Forelimb muscle (tissue), 1 donor: ENCODE results near the gene AOPEP. TPM values are rescaled to one million over a fixed set of nuclear protein-coding genes. Genes with fewer than 3 reads are reported as not detected.
"Not testable (repeated sequence)": the region's sequence is repeated elsewhere in the genome, so short reads cannot be mapped to it uniquely, and the experiment has no call there.

Source experiments
- DNase-seq: peaks from one replicate; pipeline ENCODE4 v3.0.0-alpha.2; 2013; ENCODE audit warnings: low read depth
- polyA plus RNA-seq: library from polyadenylated mRNA; unstranded; fragments of 120-200 nt; gene quantifications from one replicate; pipeline ENCODE4 v1.2.1, GENCODE V29; 2013; ENCODE audit not compliant: insufficient read length

Gene AOPEP
- polyA plus RNA-seq, 1 donor = 43.0 TPM

DNA sequence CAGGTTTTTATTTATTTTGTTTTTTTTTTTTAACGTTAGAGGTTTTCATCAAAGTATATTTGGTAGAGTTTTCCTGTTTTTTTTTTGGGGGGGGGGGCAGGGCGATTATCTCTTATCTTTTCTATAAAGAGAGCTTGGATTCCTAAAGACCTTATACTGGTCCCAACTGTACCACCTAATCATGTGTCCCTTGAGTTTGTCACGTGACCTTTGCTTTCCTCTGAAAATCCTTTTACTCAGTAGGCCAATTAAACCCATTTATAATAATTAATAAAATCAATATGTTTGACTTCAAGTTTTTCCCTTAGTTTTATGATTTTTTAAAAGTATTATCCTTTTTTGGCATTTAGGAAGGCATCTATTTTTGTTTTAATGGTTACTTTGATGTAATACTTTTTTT lies 286.4 kb downstream of the AOPEP start:
- DNase-seq = no peak

DNA sequence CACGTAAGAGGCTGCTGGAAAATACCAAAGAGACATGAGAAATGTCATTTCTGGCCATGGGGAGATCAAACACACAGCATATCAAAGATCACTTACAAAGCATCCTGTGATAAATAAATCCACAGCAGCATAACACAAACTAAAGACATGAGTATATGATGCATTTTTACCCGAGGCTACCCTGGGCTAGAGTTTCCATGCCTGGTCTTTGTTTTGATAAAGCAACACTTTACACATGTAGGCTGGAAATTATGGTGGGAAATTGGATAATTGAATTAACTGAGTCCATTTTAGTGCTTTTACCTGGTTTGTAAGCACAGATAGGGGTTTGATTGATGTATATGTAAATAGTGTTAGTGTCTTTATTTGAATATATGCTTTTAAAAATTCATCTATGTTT lies 288.4 kb downstream of the AOPEP start:
- no peak for DNase-seq

GRCh38 chr9:95015569-95015968 lies 289.1 kb downstream of the AOPEP start:
- DNase-seq = no peak

GRCh38 chr9:95017062-95017461 lies 290.6 kb downstream of the AOPEP start:
- no peak for DNase-seq

GRCh38 chr9:95017661-95018060 lies 291.2 kb downstream of the AOPEP start:
- DNase-seq = no peak

DNA sequence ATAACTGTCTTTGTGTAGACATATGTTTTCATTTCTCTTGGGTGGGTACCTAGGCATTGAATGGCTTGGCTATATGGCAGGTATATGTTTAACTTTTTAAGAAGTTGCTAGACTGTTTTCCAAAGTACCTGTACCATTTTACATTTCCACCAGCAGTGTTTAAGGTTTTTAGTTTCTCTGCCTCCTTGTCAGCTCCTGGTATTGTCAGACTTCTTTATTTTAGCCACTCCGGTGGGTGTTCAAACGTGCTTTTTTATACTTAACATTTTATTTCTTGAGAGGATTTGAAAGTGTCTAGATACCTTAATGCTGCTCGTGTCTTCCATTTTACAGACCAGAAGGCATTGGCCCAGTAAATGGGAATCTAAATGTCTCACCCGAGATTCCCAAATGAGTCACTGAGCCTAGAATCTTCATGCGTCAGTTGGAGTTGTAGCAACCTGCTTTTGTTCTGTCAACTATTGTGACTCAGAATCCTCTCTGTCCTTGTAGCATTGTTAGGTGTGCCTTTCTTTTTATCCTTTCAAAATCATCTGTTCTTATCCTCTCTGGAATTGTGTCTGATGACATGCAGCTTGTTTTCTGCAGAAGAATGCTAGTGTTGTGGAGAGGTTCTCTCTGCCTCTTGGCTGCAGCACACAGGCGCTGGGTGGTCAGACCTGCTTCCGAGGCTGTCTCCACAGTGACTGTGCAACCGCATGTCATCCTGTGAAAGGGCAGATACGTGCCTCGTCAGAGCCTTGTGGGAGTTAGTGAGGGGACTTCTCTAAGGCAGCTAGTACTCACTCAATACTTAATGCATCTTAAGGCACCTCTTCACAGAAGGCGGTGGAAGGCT lies 291.8 kb downstream of the AOPEP start:
- no peak for DNase-seq

- not testable (repeated sequence) for DNase-seq
Observed at GRCh38 chr9:95020644-95021043, 294.1 kb downstream of the AOPEP start.

DNA sequence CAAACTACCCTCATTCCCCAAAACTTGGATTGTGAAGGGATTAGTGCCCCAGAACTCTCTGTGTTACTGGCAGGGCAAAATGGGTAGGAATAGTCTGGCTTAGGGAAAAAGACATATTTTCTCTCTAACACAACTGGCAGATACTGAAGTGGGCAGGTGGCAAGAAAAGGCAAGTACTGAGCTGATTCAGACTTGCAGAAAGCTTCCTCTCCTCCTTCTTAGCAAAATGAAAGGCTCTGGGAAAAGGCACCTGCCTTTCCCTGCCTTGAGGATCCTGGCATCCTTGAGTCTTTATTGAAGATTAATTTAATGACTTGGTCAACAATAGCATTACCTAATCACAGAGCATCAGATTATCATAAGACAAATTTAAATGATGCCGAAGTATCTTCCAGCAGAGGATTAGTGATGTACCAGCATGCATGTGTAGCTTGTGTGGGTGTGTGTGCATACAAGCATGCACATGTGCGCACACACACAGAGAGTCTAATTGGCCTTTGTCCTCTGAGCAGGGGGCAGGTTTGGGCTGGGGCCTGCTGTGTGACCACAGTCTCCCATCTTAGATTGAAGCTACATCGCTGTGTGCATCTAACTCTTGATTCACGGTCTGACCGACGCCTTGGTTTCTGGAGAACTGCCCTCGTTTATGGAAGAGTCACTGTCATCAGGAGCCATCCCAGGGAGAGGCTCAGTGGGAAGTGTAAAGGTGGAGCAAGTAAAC lies 294.8 kb downstream of the AOPEP start:
- DNase-seq = no peak

DNA sequence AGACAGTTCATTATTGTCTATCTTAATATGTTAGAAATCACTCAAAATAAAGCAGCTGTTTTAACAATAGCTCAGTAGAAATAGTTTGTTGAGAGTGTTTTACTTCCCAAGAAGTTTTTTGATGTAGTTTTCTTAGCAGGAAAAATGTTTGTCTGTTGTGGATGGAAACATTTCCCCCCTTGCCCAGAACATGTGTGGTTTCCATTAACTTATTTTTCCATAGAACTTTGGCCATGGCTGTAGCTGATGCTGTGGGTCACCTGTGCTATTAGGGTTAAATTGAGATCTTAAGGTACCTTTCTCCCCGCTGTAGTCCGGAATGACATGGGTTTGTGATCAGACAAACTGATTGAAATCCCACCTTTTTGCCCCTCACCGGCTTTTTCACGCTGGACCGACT lies 296.2 kb downstream of the AOPEP start:
- no peak for DNase-seq

DNA sequence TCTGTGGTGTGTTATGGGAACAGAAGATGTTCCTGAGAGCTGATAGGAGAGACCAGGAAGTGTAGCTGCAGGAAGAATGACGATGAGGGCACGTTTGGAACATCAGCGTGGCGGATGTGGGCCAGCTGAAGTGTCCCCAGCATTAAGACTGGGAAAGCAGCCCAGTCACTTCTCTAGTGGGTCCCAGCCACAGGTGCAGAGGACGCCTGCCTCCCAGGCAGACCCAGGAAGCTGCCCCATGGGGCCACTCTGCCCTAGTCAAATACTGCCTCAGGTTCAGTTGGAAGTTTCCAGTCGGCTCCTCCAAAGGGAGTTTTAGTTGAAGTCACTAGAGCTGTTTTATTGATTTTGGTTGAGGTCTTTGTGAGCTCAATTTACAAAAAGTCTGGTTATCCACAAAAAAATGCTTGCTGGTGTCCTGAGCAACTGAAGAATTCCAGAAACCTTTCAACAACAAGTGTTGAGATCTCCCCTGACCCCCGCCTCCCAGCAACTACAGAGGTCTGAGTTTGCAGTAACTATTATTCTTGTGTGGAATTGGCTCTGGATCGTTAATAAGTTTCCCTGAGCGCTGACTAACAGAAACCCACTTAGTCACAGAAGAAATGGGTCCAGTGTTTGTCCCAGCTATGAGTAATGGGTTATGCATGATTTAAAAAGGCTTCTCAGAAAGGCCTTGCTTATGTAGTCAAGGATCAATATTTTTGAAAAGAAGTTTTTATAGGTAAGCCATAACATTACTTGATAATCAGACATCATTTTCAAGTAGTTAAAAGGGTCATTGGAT lies 296.9 kb downstream of the AOPEP start:
- no peak for DNase-seq

- no peak for DNase-seq
Observed at GRCh38 chr9:95024097-95024671, 297.7 kb downstream of the AOPEP start.

- DNase-seq = no peak
Observed at GRCh38 chr9:95025213-95026147, 299.0 kb downstream of the AOPEP start.

GRCh38 chr9:95026148-95026524 lies 299.6 kb downstream of the AOPEP start:
- no peak for DNase-seq

DNA sequence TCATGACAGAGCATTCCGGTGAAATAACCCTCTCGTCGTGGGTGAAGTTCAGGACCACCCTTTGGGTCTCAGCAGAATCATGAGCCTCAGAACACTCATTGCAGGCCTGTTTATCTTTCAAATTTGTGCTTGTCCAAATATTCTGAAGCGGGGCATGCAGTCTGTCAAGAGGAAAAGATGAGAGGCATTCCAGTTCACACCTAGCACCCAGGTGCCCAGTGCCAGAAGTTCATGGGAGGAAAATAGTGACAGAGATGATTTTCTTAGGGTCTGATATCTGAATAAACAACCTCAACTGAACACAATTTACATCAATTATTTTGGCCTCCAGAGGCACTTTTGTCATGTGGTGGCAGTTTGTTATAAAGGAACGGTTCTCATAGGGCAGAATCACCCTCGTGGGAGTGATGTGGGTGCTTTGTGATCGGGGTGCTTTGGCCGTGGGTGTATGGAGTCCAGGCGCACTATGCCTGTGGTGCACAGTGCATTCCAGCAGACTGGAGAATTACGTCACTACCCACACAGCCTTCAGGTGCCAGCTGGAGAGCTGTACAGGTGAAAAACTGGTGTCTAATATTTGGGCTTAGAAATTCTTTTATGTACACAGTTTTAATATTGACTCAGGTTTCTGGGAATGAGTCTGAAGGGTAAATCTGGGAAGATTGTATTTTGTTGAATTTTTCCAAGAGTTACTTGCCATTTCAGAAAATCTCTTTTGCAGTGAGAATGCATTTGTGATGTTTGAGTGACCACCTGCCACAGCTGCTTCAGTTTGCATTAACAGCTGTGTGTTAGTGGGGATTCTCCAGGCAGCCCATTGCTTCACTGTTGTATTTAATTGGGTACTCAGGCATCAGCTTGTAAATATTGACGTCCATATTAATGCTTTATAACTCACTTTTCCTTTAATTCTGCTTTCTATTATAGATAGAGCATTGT lies 301.7 kb downstream of the AOPEP start:
- DNase-seq = no peak

DNA sequence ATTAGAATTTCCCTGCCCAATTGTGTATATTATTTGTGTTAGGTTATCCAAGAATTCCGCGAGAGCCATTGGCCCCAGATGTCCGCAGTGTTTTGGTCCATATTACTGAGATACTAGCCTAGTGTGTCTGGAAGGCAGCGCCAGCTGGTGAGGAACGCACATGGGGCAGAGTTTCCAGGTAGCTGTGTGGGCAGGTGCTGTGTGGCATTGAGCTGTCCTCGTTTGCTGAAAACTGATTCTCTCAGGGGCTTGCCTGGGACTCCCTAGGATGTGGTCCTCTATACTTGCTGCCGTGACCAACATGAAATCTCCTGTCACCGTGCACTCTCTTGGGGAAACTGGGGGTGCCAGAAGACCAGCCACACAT lies 302.3 kb downstream of the AOPEP start:
- DNase-seq = no peak

- DNase-seq = no peak
Observed at GRCh38 chr9:95029288-95029687, 302.8 kb downstream of the AOPEP start.

DNA sequence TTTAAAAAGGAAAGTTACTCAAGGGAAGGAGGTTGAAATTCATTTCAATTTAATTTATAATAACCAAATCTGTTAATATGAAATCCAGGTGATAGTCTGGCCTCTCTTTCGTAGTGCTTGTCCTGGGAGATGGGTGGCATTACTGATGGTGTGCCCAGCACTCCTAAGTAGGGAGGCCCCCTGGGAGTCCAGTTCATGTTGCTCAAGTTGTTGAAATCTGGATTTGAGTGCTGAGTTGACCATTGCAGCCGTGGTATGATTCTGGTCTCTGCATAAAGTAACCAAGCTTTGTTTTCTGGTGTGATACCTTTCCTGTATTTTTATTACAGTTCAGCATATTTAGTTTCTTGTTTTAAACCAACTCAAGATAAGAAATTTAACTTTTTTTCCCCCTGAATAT lies 303.2 kb downstream of the AOPEP start:
- no peak for DNase-seq

GRCh38 chr9:95030344-95030743 lies 303.8 kb downstream of the AOPEP start:
- DNase-seq = no peak

GRCh38 chr9:95030920-95031642 lies 304.6 kb downstream of the AOPEP start:
- no peak for DNase-seq
